KMS-11 (cell line): Measurements from ENCODE around the gene DHX57.

Source experiments
- H2AFZ ChIP-seq: fragments of 200-600 bp; sonication (generic); 2 replicates; pipeline ENCODE4 v1.6.1; 2016; ENCODE audit warnings: antibody characterized with exemption, mixed run types, low read depth
- H3K27ac ChIP-seq: fragments of 200-600 bp; sonication (generic); 2 replicates; pipeline ENCODE4 v1.6.1; 2016; ENCODE audit warnings: mild to moderate bottlenecking, mixed run types
- H3K27me3 ChIP-seq: fragments of 200-600 bp; sonication (generic); 2 replicates; pipeline ENCODE4 v1.6.1; 2017; ENCODE audit warnings: mild to moderate bottlenecking, low read depth, mixed run types, moderate library complexity; ENCODE audit not compliant: insufficient read depth
- H3K36me3 ChIP-seq: fragments of 200-600 bp; sonication (generic); 2 replicates; pipeline ENCODE4 v1.6.1; 2017; ENCODE audit warnings: mild to moderate bottlenecking, mixed run types; ENCODE audit not compliant: insufficient read depth
- H3K4me1 ChIP-seq: fragments of 200-600 bp; sonication (generic); 2 replicates; pipeline ENCODE4 v1.6.1; 2016; ENCODE audit warnings: mild to moderate bottlenecking, low read depth, mixed run types; ENCODE audit not compliant: poor library complexity, severe bottlenecking
- H3K4me2 ChIP-seq: fragments of 200-600 bp; sonication (generic); 2 replicates; pipeline ENCODE4 v1.7.0; 2016; ENCODE audit warnings: mild to moderate bottlenecking, mixed run types
- H3K4me3 ChIP-seq: fragments of 200-600 bp; sonication (generic); IDR thresholded peaks from 2 replicates; pipeline ENCODE4 v1.6.1; 2017; ENCODE audit warnings: low read depth, low read length, mixed read lengths; ENCODE audit not compliant: insufficient read depth
- H3K79me2 ChIP-seq: fragments of 200-600 bp; sonication (generic); 2 replicates; pipeline ENCODE4 v1.6.1; 2016; ENCODE audit warnings: low read depth, mixed run types; ENCODE audit not compliant: insufficient read depth
- H3K9ac ChIP-seq: fragments of 200-600 bp; sonication (generic); 2 replicates; pipeline ENCODE4 v1.6.1; 2016; ENCODE audit warnings: mild to moderate bottlenecking, mixed run types
- H4K20me1 ChIP-seq: fragments of 200-600 bp; sonication (generic); 2 replicates; pipeline ENCODE4 v1.6.1; 2016; ENCODE audit warnings: mild to moderate bottlenecking, mixed run types; ENCODE audit not compliant: insufficient read depth
- TF ChIP-seq, protein P1 (sequence below): fragments of 200-600 bp; sonication (generic); conservative IDR thresholded peaks from 2 replicates; pipeline ENCODE4 v1.6.1; 2017; ENCODE audit warnings: low read depth, mild to moderate bottlenecking, antibody characterized with exemption, low read length, moderate library complexity, mixed read lengths

The DHX57 gene

GRCh38 chr2:38875576-38876367, at the start of gene DHX57, which contains the start of gene MORN2:
Gene DHX57, minus strand, starts transcription at chr2:38875934. Its CDS starts 7,529 bp downstream, at chr2:38868405.
Gene MORN2, plus strand, starts transcription at chr2:38875976.
- Histone ChIP-seq H3K36me3 (no peaks in the 10 kb centered on the region), H3K4me2 (peak within 1 kb of the TSS; percentile 94), H3K4me3 (peak within 1 kb of the TSS; percentile 93), H3K27ac (peak within 1 kb of the TSS; percentile 22; the same call in 1 of the 2 replicates), H3K27me3 (no peaks in the 10 kb centered on the region), H4K20me1 (no peaks in the 10 kb centered on the region), H3K79me2 (peaks cover 8% of the 10 kb centered on the region; the same call in 1 of the 2 replicates), H3K4me1 (peaks cover 14% of the 10 kb centered on the region), H2AFZ (peak within 1 kb of the TSS; percentile 95), H3K9ac (peak within 1 kb of the TSS; percentile 55; the same call in 1 of the 2 replicates)
- TF ChIP-seq, protein P1, sequence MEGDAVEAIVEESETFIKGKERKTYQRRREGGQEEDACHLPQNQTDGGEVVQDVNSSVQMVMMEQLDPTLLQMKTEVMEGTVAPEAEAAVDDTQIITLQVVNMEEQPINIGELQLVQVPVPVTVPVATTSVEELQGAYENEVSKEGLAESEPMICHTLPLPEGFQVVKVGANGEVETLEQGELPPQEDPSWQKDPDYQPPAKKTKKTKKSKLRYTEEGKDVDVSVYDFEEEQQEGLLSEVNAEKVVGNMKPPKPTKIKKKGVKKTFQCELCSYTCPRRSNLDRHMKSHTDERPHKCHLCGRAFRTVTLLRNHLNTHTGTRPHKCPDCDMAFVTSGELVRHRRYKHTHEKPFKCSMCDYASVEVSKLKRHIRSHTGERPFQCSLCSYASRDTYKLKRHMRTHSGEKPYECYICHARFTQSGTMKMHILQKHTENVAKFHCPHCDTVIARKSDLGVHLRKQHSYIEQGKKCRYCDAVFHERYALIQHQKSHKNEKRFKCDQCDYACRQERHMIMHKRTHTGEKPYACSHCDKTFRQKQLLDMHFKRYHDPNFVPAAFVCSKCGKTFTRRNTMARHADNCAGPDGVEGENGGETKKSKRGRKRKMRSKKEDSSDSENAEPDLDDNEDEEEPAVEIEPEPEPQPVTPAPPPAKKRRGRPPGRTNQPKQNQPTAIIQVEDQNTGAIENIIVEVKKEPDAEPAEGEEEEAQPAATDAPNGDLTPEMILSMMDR = no peak

DNA sequence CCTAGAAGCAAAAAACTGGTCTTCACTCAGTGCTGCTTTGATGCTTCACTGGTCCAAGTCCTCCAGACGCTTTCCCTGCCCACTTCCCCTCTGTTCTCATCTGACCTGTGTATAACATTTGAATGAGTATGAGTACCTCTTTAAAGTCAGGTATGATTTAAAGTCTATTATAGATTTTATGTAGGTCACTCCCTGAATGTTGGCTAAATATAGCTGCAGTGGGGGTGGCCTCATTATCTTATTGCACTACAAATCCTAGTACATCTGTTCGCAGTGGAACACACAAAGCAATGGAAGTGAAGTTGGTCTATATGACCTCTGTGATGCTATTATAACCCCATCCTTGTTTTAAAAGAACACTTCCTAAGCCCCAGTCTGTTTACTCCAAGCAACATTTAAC, 47.2 kb upstream of the DHX57 start:
- H3K4me1 ChIP-seq = no peaks in the 10 kb centered on the region
- no peak overlapping the region for H3K4me2 ChIP-seq
- H3K27me3 ChIP-seq = no peaks in the 10 kb centered on the region
- H3K27ac ChIP-seq = no peak overlapping the region
- no peak overlapping the region for H2AFZ ChIP-seq
- H3K9ac ChIP-seq = no peak overlapping the region
- H3K79me2 ChIP-seq = no peaks in the 10 kb centered on the region
- TF ChIP-seq, protein P1 = no peak
- H4K20me1 ChIP-seq = no peaks in the 10 kb centered on the region
- no peak overlapping the region for H3K4me3 ChIP-seq
- H3K36me3 ChIP-seq = no peaks in the 10 kb centered on the region

- Histone ChIP-seq H3K79me2 (no peaks in the 10 kb centered on the region), H3K4me2 (no peak overlapping the region), H2AFZ (no peak overlapping the region)
Observed at GRCh38 chr2:38922389-38922788, 46.7 kb upstream of the DHX57 start.

GRCh38 chr2:38912619-38913018, 36.9 kb upstream of the DHX57 start:
- Histone ChIP-seq H3K4me3 (no peak overlapping the region), H4K20me1 (no peaks in the 10 kb centered on the region), H3K27me3 (no peaks in the 10 kb centered on the region), H3K4me2 (no peak overlapping the region), H2AFZ (no peak overlapping the region), H3K4me1 (peaks cover 32% of the 10 kb centered on the region), H3K27ac (no peak overlapping the region), H3K79me2 (no peaks in the 10 kb centered on the region), H3K36me3 (no peaks in the 10 kb centered on the region), H3K9ac (no peak overlapping the region)
- TF ChIP-seq, protein P1 = no peak

More at GRCh38 chr2:38922389-38922788, 46.7 kb upstream of the DHX57 start:
- Histone ChIP-seq H3K4me3 (no peak overlapping the region), H4K20me1 (no peaks in the 10 kb centered on the region), H3K27me3 (no peaks in the 10 kb centered on the region), H3K27ac (no peak overlapping the region), H3K4me1 (no peaks in the 10 kb centered on the region), H3K9ac (no peak overlapping the region), H3K36me3 (no peaks in the 10 kb centered on the region)
- TF ChIP-seq, protein P1 = no peak
